ENCODE results near the gene LEMD2.
"Not testable (repeated sequence)": the region's sequence is repeated elsewhere in the genome, so short reads cannot be mapped to it uniquely, and the experiment has no call there.

The LEMD2 gene

DNA sequence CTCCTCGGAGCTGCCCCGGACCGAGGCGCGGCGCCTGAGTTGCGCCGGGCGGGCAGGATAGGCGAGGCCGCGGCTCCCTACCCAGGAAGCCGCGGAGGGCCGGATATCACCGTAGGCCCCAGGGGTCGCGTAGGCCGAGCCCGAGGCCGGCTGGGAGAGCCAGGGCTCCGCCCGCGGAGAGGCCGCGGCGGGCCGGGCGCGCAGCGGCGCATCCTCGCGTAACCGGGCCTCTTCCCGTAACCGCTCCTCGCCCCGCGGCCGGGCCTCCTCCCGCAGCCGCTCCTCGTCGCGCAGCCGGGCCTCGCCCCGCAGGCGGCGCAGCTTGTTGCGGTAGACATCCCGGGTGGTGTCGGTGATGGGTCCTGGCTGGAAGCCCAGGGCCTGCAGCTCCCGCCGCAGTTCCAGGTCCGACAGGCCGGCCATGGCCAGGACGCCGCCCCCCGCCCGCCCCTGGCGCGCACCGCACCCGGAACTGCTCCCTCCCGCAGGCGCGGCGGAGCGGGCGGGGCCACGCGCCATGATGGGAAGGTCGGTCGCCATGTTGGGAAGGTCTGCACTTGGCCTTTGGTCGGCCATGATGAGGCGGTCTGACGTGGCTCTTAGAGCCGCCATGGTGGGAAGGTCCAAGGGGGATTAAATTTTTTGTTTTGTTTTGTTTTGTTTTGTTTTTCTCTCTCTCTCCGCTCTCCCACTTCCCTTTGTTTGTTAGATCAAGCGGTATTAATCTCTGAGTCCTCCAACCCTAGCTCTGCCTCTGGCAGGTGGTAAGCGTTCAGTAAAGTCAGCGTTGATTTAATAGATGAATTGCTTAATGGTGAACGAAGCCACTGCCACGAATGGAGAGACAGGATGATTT, at the start of gene LEMD2:
TSS of gene LEMD2 (minus strand) at position 437 of the 856 bp plus-strand sequence. CDS start at position 423, 14 bp downstream.
- DNase-seq = peak; percentile 88

DNA sequence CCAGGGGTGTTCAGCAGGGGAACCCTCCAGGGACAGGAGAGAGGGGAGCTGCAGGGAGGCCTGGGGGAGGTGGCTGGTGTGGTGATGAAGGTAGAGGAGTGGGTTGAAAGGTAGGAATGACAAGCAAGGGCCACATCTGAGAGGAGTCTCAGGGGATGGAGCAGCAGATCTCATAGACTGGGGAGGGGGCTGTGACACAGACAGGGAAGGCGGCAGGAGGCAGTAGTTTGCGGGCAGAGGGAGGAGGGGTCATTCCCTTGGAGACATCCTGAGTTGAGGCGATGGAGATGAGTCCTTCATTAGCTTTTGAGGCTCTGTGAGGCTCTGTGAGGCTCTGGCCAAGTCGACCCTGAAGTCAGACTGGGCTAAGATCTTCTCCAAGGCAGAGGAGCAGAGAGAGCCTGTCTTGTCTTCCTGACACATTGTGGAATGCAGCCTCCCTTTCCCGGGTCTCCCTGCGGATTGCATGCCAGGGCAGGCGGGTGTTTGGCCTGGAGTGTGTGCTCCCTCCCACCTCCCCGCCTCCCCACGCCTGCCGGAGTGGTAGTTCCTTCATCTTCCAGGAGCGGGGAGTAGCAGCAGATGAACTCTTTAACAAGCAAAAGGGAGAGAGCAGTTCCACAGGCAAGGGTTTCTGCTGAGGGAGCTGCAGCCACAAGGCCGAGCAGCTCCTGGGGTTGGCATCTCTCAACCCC, 49.2 kb upstream of the LEMD2 start:
- no peak for DNase-seq

DNA sequence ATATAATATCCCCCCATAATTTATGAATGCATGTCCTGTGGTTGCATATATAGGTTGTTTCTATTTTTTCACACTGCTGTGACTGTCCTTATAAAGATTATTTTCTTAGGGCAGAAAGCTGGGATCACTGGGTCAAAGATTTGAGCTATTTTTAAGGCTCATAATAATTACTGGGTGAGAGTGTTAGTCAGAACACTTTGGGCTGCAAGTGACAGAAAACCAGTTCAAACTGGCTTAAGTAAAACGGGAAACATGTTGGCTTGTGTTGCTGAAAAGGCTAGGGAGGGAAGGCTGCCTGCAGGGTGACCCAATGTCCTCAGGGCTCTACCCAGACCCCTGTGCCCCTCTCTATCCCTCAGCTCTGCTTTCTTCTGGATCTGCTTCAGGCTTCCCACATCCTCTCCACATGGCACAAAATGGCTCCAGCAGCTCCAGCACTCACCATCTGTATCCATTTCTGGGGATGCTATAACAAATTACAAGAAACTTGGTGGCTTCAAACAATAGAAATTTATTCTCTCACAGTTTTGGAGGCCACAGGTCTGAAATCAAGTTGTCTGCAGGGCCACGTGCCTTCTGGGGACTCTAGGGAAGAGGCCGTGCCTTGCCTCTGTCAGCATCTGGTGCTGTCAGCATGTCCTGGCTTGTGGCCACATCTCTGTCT, 48.0 kb upstream of the LEMD2 start:
- no peak for DNase-seq

DNA sequence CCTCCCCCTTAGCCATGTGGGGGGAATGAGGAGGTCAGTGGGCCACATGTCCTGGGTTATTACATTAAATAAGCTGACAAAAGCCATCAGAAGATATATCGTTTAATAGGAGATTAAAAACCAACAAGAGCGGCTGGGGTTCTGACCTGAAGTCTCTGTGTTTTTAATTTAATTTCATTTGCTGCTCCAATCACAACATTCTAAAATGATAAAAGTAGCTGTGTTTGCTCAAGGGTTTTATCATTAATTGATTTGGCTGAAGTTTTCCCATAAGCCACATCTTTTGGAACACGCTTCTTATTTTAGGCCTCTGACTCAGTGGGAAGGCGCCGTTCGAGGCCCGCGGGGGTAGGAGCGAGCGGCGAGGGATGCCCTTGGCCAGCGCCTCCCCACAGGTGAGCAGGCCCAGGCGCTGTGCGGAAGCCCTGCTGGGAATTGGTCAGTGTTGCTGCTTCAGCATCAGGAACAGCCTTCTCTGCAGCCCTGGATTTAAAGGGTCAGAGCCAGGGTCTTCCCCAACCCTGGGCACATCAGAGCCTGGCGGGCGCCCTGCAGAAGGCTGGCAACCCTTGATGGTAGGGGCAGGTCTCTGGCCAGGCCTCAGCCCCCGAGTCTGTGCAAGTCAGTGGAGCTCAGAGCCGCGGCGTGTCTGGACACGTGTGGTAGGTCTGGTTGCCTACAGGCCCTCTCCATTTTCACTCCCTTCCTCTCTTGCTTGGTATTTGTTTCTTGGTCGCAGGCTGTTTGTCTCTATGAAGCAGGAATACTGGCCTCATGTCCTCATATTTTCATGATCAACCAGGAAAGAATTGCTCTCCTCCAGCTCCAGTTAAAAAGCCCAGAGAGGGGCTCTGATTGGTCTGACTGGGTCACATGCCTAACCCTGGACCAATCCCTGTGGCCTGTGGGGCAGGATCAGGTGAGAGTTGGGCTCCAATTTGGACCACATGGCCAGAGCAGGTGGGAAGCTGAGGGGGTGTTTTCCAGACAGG, 45.8 kb upstream of the LEMD2 start:
- DNase-seq = no peak

DNA sequence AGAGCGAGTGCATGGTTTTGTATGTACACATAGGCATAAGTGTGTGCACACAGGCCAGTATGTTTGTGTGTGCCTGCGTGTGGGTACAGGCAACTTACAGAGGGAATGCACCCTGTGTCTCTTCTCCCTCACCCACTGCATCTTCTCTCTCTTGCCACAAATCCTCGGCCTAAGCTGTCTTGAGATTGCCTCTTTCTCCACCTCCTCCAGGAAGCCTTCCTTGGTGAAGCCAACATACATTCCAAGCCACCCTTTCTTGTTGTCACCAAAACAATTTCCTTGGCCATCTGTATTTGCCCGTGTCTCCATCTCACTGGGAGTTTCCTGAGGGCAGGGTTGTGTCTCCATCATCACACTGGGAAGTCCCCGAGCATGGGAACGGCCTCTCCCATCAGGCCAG, 44.7 kb upstream of the LEMD2 start:
- no peak for DNase-seq

DNA sequence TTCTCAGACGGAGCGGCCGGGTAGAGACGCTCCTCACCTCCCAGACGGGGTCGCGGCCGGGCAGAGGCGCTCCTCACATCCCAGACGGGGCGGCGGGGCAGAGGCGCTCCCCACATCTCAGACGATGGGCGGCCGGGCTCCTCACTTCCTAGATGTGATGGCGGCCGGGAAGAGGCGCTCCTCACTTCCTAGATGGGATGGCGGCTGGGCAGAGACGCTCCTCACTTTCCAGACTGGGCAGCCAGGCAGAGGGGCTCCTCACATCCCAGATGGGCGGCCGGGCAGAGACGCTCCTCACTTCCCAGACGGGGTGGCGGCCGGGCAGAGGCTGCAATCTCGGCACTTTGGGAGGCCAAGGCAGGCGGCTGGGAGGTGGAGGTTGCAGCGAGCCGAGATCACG, 43.9 kb upstream of the LEMD2 start:
- DNase-seq = not testable (repeated sequence)

DNA sequence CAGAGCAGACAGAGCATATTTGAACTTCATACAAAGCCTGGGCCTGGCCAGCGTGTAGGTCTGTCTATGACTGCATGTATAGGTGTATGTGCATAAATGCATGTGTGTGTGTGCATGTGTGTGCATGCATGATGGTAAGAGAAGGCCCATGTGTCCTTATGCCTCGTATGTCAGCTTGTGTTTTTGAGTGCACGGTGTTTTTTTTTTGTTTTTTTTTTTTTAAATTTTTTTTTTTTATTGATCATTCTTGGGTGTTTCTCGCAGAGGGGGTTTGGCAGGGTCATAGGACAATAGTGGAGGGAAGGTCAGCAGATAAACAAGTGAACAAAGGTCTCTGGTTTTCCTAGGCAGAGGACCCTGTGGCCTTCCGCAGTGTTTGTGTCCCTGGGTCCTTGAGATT, 42.8 kb upstream of the LEMD2 start:
- not testable (repeated sequence) for DNase-seq

DNA sequence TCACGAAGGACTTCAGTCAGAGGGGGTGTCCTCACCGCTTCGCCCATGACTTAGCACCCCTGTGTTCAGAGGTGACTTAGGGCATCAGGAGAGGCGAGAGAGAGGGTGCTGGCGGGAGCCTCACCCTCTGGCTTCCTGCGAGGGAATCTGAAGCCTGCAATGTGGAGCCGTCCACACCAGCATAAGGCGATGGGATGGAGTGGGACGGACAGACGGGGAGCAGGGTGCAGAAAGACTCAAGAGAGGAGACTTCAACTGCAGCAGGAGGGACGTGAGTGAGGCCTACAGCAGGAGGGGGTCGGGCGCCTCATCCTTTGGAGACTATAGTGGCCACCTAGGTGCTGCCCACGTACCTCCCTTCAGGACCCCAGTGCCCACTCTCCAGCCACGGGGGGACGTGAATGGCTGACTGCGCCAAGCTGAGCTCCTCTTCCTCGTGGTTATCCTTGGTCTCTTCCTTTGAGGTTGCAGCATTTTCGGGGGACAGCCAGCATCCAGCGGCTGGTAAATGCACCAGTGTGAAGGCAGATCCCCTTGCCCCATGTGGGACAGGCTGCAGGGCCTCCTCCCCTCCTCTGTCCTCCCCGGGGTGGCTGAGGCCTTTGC, 41.8 kb upstream of the LEMD2 start:
- no peak for DNase-seq

DNA sequence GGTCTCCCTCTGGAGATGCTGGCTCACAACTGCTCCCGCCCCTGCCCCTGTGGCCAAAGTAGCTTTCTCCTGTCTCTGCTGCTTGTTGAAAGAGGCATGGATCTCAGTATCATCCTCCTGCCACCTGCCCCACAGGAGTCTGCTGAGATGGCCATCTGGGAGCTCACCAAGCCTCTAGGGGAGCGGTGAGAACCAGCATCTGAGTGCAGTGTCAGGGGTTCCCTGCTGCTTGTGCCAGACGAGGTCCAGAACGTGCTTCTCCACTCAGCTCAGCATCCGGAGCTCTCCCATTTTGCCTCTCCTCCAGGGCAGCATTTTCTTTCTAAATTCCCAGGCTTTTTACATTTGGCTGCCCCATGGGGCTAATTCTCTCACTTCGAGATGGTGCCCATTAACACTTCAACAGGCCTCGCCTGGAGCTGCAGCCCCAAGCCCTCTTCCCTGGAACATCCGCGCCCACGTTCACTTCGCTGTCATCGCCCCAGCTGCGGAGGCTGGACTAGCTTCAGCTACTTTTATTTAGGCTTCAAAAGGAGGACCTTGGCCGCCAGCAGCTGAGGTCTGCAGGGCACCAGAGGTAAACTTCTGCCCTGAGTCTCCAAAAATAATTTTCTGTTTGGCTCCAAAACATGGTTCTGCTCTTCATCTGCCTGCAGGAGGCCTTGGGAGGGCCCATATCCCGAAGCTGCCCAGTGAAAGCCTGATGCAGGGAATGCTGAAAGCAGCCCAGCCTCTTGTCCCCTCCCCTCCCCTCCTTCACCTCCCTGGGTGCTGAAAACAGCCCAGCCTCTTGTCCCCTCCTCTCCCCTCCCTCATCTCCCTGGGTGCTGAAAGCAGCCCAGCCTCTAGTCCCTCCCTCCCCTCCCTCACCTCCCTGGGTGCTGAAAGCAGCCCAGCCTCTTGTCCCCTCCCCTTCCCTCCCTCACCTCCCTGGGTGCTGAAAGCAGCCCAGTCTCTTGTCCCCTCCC, 40.1 kb upstream of the LEMD2 start:
- no peak for DNase-seq

DNA sequence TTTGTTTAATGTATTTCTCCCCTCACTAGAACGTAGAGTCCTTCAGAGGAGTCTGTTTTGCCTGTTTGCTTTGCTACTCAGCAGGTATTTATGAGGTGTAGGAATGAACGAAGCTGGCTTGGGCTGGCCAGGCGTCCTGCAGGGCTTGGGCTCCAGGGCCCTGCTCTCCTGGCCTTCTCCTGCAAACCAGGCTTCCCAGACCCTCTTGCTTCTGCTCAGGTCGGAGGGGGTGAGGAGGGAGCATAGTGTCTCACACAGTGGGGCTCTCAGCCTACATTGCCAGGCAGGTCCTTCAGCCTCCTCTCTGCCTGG, 39.5 kb upstream of the LEMD2 start:
- no peak for DNase-seq

DNA sequence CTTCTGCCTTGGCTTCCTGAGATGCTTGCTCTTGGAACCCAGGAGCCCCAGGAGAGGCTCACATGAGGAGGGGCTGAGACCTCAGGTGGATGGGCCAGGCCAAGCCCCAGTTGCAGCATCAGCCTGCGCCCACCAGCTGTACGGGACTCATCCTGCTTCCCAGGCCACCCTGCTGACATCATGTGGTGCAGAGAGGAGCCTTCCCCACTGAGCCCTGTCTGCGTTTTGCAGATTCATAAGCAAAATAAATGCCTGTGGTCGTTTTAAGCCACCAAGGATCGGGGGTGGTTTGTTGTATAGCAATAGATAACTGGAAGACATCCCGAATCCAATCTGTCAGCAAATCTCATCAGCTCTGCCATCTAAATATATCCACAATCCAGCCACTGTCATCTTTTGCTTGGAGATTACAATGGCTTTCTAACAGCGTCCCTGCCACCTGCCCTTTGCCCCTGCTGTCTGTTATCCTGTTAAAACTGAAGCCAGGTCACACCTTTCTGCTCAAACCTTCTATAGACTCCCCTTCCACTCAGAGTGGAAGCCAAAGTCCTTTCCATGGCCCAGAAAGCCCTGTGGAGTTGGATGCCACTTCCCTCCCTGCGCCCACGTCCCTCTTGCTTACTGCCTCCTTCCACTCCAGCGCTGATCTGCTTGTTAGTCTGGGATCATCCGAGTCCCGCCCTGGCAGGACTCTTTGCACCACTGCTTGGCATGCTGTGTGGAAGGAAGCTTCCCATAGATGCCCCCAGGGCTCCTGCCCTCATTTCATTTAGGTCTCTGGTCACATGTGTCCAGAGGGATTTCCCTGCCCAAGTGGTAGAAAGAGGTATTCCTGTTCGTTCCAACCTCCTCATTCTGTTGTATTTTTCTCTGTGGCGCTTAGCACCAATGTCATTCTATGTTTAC, 38.9 kb upstream of the LEMD2 start:
- no peak for DNase-seq

DNA sequence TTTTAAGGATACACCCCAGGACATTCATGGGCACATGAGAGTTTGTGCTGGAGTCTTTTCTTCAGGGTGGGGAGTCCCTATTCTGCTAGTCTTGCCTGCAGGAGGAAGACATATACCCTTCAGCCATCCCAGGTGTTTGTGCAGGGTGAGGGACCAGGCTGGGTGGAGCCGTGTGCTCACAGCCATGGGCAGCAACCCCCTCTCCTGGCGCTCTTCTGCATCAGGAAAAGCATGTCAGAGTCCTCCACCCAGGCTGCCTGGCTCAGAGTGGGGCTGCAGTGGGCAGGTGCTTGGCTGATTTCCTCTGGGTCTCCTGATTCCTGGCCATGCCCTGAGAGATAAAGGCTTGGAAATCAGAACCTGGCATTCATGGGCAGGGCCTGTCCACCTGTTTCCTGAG, 37.6 kb upstream of the LEMD2 start:
- no peak for DNase-seq

DNA sequence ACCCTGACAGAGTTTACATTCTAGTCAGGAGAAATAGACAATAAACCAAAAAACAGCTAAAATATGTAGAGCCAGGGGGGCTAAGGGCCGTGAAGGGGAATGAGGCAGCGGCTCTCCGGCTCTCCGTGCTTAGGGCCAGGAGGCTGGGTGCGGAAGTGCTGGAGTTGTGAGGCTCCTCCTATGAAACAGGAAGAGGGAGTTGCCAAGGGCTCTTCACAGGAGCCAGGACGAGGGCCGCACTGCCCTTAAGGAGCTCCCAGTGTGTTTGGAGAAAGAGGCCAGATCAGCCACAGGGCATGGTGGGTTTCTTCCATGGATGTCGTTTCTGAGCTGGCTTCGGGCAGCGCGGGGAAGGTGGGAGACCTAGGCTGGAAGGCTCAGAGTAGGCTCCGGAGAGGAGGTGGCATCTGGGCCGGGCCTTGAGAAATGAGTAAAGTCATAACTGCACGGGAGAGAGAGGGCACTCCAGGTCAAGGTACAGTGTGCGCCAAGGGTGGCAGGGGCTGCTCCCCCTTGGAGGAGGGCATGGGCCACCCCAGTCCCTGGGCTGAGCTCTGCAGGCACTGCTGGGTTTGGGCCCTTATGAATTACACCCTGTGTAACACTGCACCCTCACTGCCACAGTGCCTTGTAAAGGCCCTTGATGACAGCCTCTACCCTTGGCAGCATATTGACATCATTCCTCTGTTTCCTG, 35.7 kb upstream of the LEMD2 start:
- no peak for DNase-seq

DNA sequence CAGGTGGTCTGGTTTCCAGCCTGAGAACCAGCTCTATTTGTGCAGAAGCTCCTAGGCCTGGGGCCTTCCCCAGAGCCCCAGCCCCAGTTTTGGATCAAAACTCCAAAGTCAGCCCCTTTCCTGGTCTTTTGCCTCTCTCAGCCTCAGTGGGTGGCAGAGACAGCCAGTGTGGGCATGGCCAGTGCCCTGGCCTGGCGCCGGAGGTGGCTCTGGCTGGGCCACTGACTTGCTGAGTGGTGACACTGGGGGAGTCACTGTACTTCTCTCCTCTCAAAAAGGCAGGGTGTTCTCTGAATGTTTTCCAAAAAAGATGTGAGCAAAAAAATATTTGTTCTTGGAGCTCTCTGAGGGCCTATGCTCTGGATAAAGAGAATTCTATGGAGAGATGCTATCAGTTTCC, 34.9 kb upstream of the LEMD2 start:
- no peak for DNase-seq

DNA sequence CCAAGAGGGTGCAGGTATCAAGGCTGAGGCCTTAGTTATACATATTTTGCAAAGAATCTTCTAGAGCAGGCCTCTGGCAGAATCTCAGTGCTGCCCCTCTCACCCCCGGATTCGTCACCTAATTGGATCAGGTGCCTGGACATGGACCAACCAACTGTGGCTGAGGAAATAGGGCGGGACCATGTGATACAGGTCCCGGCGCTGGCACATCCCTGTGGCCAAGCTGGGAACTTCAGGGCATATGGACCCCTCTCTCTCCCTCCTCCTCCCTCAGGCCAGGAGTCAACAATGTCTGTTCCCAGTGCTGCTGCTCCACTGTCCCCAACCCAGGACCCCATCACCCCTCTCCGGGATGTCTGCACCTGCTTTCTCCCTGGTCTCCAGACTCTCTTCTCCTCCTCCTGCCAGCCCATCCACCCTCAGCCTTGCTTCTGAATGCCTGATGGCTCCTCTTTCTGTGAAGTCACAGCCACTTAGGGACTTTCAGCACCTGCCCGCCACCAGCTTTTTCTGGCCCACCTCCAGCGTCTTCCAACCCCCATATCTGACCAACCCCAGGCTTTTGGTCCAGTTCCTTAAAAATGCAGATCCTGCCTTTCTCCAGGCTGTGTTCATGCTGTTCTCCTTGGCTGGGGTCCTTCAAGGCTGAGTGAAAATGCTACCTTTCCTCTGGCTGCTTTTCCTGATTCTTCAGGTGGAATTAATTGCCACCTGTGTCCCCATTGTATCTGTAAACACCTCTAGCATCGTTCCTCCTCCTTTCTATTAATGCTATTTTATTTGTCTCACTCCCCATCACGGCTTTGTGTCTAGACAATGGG, 33.9 kb upstream of the LEMD2 start:
- DNase-seq = no peak

DNA sequence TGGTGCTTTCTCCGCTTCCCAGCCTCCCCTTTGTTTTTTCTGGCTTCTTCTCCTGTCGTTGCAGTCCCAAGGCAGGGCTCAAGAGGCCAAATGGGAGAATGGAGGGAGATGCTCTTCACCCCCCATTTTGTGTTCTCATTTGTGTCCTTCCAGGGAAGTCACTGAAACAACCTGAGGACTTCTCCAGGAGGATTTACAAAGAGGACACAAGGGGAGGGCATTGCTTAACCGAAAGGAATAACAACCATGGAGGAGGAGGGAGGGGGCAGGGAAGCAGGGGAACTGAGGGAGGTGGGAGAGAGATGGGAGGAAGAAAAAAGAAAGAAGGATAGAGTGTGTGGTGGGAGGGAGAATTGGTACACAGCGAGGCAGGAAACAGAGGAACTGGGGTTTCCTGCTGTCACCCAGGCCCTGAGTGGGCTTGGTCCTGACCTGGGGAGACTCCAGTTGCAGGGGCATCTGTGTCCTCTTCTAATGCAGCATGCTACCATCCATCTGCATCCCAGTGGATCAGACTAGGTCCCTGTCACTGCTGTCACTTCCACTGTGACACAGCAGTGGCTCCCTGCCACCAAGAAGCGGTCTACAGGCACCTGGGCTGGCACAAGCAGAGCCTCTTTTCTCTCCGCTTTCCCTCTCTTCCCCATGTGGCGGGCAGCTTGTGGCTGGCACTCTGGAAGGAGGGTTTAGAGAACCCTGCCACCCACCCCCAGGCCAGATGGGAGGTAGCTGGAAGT, 32.0 kb upstream of the LEMD2 start:
- no peak for DNase-seq

DNA sequence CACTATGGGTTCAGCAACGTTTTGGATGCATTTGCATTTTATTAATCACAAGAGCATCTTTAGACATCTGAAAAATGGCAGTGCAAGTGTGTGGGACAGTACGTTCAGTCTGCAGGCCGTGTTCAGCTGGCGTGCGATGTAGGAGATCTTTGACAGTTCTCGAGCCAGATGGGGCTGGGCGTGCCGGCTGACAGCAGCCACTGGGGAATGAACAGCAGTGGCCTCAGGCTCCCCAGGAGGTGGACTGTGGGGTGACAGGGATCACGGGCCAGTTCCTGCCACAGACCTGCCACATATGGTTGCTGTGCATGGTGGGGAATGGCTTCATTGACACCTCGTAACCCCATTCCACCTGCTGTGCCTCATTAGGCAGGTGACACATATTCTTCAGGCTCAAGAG, 31.3 kb upstream of the LEMD2 start:
- no peak for DNase-seq

DNA sequence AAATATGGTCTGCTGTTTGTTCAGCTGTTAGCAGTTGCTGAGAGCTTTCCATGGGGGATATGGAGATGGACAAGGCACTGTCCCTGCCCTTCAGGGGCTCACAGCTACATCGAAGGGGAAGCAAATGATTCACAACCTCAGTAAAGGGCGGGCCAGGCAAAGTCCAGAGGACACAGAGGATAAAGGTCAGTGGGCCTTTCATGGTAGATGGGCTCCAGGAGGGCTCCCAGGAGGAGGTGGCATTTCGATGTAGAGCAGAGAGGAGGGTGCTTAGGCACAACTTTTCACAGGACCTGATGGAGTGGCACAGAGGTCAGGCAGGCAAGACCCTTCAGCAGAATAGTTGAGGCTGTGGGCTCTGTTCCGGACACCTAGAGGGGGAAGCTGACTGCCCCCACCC, 30.1 kb upstream of the LEMD2 start:
- no peak for DNase-seq
